CD4-positive, alpha-beta T cell treated with Interferon alpha-2 for 1 hour (primary cell): ENCODE results near the gene UVRAG.

Experiments
- DNase-seq, 2 donors: peaks; one replicate each; pipeline ENCODE4 v3.0.0-alpha.2; 2020 to 2022

UVRAG gene

GRCh38 chr11:75884321-75884720 lies 69.3 kb downstream of the UVRAG start:
- DNase-seq, result no peak

- no peak for DNase-seq
These were observed 73.4 kb downstream of the UVRAG start for GRCh38 chr11:75888416-75888815.

GRCh38 chr11:75891947-75892739 lies 77.1 kb downstream of the UVRAG start:
- peak in 1 of 2 donors; percentile 12 for DNase-seq

- DNase-seq, result no peak
These were observed 78.2 kb downstream of the UVRAG start for GRCh38 chr11:75893251-75893650.

- DNase-seq, result no peak
These were observed 79.1 kb downstream of the UVRAG start for GRCh38 chr11:75894036-75894585.

- peak in 1 of 2 donors; percentile 43 for DNase-seq
These were observed 81.9 kb downstream of the UVRAG start for GRCh38 chr11:75896843-75897419.

GRCh38 chr11:75898871-75899270 lies 83.9 kb downstream of the UVRAG start:
- DNase-seq, result no peak

- DNase-seq, result no peak
These were observed 84.8 kb downstream of the UVRAG start for GRCh38 chr11:75899806-75900205.

GRCh38 chr11:75900848-75901247 lies 85.8 kb downstream of the UVRAG start:
- no peak for DNase-seq

- DNase-seq, result no peak
These were observed 87.6 kb downstream of the UVRAG start for GRCh38 chr11:75902631-75903030.

- DNase-seq, result no peak
These were observed 88.3 kb downstream of the UVRAG start for GRCh38 chr11:75903276-75903675.

GRCh38 chr11:75905434-75905833 lies 90.4 kb downstream of the UVRAG start:
- DNase-seq, result no peak

GRCh38 chr11:75907906-75908527 lies 93.0 kb downstream of the UVRAG start:
- DNase-seq, result no peak

GRCh38 chr11:75910426-75911145 lies 95.6 kb downstream of the UVRAG start:
- DNase-seq, result no peak

- DNase-seq, result no peak
These were observed 96.4 kb downstream of the UVRAG start for GRCh38 chr11:75911459-75911858.

- DNase-seq, result no peak
These were observed 99.0 kb downstream of the UVRAG start for GRCh38 chr11:75913984-75914383.

GRCh38 chr11:75916882-75917281 lies 101.9 kb downstream of the UVRAG start:
- no peak for DNase-seq

GRCh38 chr11:75918331-75918730 lies 103.3 kb downstream of the UVRAG start:
- DNase-seq, result no peak

GRCh38 chr11:75919525-75919924 lies 104.5 kb downstream of the UVRAG start:
- DNase-seq, result no peak

- DNase-seq, result no peak
These were observed 105.8 kb downstream of the UVRAG start for GRCh38 chr11:75920848-75921247.

GRCh38 chr11:75921808-75922207 lies 106.8 kb downstream of the UVRAG start:
- no peak for DNase-seq

GRCh38 chr11:75924966-75925784 lies 110.2 kb downstream of the UVRAG start:
- DNase-seq, result no peak
